Posterior vena cava (tissue), 2 donors: Measurements from ENCODE around the gene CCNJ. TPM values are rescaled to one million over a fixed set of nuclear protein-coding genes. Genes with fewer than 3 reads are reported as not detected.

ENCODE experiments used
- microRNA-seq, 2 donors: library from miRNA; unstranded; fragments of <30 nt; microRNA quantifications; one replicate each; pipeline ENCODE4 v1.2.0, GENCODE V29; 2020 to 2021; ENCODE audit warnings: borderline microRNAs expressed in 2 of 2
- total RNA-seq, 2 donors: library from RNA; stranded (reverse); fragmentation: NEBNext Ultra II Directional; extraction: Animal tissue kit (Norgen Biotek cat#: 25700); gene quantifications; one replicate each; pipeline ENCODE4 v1.2.1, GENCODE V29; 2021
- donor health status: DM: yes; HTN: yes; CAD: no.
- donor health status: DM: yes; HTN: yes; CAD: no.

The CCNJ gene
- total RNA-seq, 2 donors from 2014 or later: 4.8 to 6.2 TPM

Small RNAs within 50 kb of the gene (microRNA-seq; reads per million reads assigned to microRNA genes)
- 10.3 to 12.0 reads per million in 2 donors for gene MIR3157

Other genes with a start within 250 kb of the CCNJ start
- gene CC2D2B, start 135.6 kb upstream of the CCNJ start, total RNA-seq: 1 to 10 TPM; 4.6 to 5.8 TPM
- gene ZNF518A, start 86.7 kb downstream of the CCNJ start, total RNA-seq: 10 to 100 TPM; 20.0 to 23.1 TPM
- gene BLNK, start 228.0 kb downstream of the CCNJ start, total RNA-seq: 1 to 10 TPM; 3.2 to 4.1 TPM